Trophoblast cell (in vitro differentiated cells and primary cell): Measurements from ENCODE around the gene MTFR1L.

Experiments used
- DNase-seq, 2 donors: peaks; one replicate each; pipeline ENCODE4 v3.0.0-alpha.2; 2016
- H2AFZ ChIP-seq: 2 replicates; pipeline ENCODE4 v1.6.1; 2013; ENCODE audit warnings: low read length, moderate library complexity, mild to moderate bottlenecking; ENCODE audit not compliant: insufficient read depth, poor library complexity
- H2AK5ac ChIP-seq: 2 replicates; pipeline ENCODE4 v1.6.1; 2013; ENCODE audit warnings: mild to moderate bottlenecking, low read length
- H2BK120ac ChIP-seq: 2 replicates; pipeline ENCODE4 v1.6.1; 2013; ENCODE audit warnings: low read length, mild to moderate bottlenecking, moderate library complexity; ENCODE audit not compliant: insufficient read depth, poor library complexity
- H2BK12ac ChIP-seq: 2 replicates; pipeline ENCODE4 v1.6.1; 2013; ENCODE audit warnings: mild to moderate bottlenecking, low read length, moderate library complexity
- H2BK5ac ChIP-seq: 2 replicates; pipeline ENCODE4 v1.6.1; 2013; ENCODE audit warnings: low read length, low read depth, moderate library complexity, mild to moderate bottlenecking; ENCODE audit not compliant: poor library complexity
- H3K14ac ChIP-seq: 2 replicates; pipeline ENCODE4 v1.6.1; 2013; ENCODE audit warnings: mild to moderate bottlenecking, low read length
- H3K18ac ChIP-seq: 2 replicates; pipeline ENCODE4 v1.6.1; 2013; ENCODE audit warnings: mild to moderate bottlenecking, low read length
- H3K23ac ChIP-seq: 2 replicates; pipeline ENCODE4 v1.6.1; 2013; ENCODE audit warnings: low read length
- H3K27ac ChIP-seq: 2 replicates; pipeline ENCODE4 v1.5.1; 2013; ENCODE audit warnings: low read depth, mild to moderate bottlenecking, inconsistent platforms, low read length, moderate library complexity
- H3K27me3 ChIP-seq: 2 replicates; pipeline ENCODE4 v1.6.1; 2013; ENCODE audit warnings: inconsistent platforms, mild to moderate bottlenecking, low read length, moderate library complexity; ENCODE audit not compliant: insufficient read depth
- H3K36me3 ChIP-seq, 2 experiments: 1 replicate in 1 of 2; 2 replicates in 1 of 2; pipeline ENCODE4 v1.6.1; 2013; ENCODE audit warnings: low read length in 2 of 2, mild to moderate bottlenecking in 2 of 2, moderate library complexity in 1 of 2; ENCODE audit not compliant: insufficient read depth in 2 of 2, control insufficient read depth in 1 of 2
- H3K4ac ChIP-seq: 2 replicates; pipeline ENCODE4 v1.6.1; 2013; ENCODE audit warnings: low read depth, mild to moderate bottlenecking, low read length, moderate library complexity
- H3K4me1 ChIP-seq, 2 experiments: 1 replicate in 1 of 2; 2 replicates in 1 of 2; pipeline ENCODE4 v1.6.1; 2013; ENCODE audit warnings: low read length in 2 of 2, mild to moderate bottlenecking in 2 of 2, moderate library complexity in 1 of 2; ENCODE audit not compliant: insufficient read depth in 2 of 2, control insufficient read depth in 1 of 2
- H3K4me2 ChIP-seq: 2 replicates; pipeline ENCODE4 v1.6.1; 2013; ENCODE audit warnings: inconsistent platforms, mild to moderate bottlenecking, low read length, moderate library complexity
- H3K4me3 ChIP-seq: 2 replicates; pipeline ENCODE4 v1.5.1; 2013; ENCODE audit warnings: mild to moderate bottlenecking, low read depth, low read length, inconsistent platforms
- H3K79me1 ChIP-seq: one replicate; pipeline ENCODE4 v1.6.1; 2013; ENCODE audit warnings: low read length
- H3K79me2 ChIP-seq: 2 replicates; pipeline ENCODE4 v1.6.1; 2013; ENCODE audit warnings: low read length, mild to moderate bottlenecking; ENCODE audit not compliant: control insufficient read depth, insufficient read depth, poor library complexity
- H3K9ac ChIP-seq: 2 replicates; pipeline ENCODE4 v1.6.1; 2013; ENCODE audit warnings: mild to moderate bottlenecking, low read length
- H3K9me3 ChIP-seq: 2 replicates; pipeline ENCODE4 v1.6.1; 2013; ENCODE audit warnings: low read depth, mild to moderate bottlenecking, control low read depth, inconsistent platforms, low read length; ENCODE audit not compliant: insufficient read depth
- H4K12ac ChIP-seq: 2 replicates; pipeline ENCODE4 v1.6.1; 2013; ENCODE audit warnings: low read depth, mild to moderate bottlenecking, low read length, moderate library complexity
- H4K8ac ChIP-seq: 2 replicates; pipeline ENCODE4 v1.6.1; 2013; ENCODE audit warnings: low read depth, mild to moderate bottlenecking, low read length, moderate library complexity
- H4K91ac ChIP-seq: one replicate; pipeline ENCODE4 v1.6.1; 2013; ENCODE audit warnings: low read depth, mild to moderate bottlenecking, low read length, moderate library complexity
- WGBS: extraction: QIAGEN DNeasy Blood & Tissue Kit; methylation state at CpG from one replicate; pipeline ENCODE4 v1.1.7; 2013; ENCODE audit warnings: missing lambda C conversion rate; ENCODE audit not compliant: insufficient read length, insufficient coverage; ENCODE audit errors: extremely low coverage; 5-methylcytosine and 5-hydroxymethylcytosine counted together

The MTFR1L gene

DNA sequence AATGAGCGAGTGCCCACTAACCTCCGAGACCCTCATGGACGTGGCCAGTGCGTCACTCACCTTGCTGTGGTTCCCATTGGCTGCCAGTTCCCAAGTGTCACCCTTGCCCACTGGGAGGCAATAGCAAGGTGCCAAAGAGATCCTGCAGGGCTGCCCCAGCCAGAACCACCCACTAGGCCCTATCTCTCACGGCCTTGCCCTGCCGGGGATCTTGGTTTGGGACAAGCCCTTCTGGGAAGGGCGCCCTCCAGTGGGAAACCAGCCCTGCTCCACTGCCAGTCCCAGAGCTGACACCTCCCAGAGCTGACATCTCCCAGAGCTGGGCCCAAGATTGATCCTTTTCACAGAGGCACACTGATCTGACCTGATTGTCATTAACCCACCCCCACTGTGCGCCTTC, 21.8 kb upstream of the MTFR1L start:
- Histone ChIP-seq H3K4ac (no peak overlapping the region), H3K79me2 (peaks cover 4% of the 10 kb centered on the region), H3K9ac (no peak overlapping the region), H3K23ac (no peak overlapping the region), H3K18ac (no peak overlapping the region), H2BK120ac (no peak overlapping the region), H3K27me3 (no peaks in the 10 kb centered on the region), H3K4me3 (no peak overlapping the region), H3K14ac (no peak overlapping the region), H3K4me1 (peaks cover 11 to 13% of the 10 kb centered on the region in 2 experiments), H3K9me3 (no peaks in the 10 kb centered on the region), H2BK12ac (no peak overlapping the region), H3K27ac (no peak overlapping the region), H2AK5ac (peak overlapping the region; percentile 4), H3K4me2 (no peak overlapping the region), H2AFZ (no peak overlapping the region), H3K36me3 (no peaks in the 10 kb centered on the region), H4K91ac (no peak overlapping the region), H2BK5ac (no peak overlapping the region), H4K8ac (no peak overlapping the region), H3K79me1 (peaks cover 3% of the 10 kb centered on the region), H4K12ac (no peak overlapping the region)
- peak in 1 of 2 donors; percentile 40 for DNase-seq
- WGBS = no CpG with 5 or more reads among the region's 8 CpGs

DNA sequence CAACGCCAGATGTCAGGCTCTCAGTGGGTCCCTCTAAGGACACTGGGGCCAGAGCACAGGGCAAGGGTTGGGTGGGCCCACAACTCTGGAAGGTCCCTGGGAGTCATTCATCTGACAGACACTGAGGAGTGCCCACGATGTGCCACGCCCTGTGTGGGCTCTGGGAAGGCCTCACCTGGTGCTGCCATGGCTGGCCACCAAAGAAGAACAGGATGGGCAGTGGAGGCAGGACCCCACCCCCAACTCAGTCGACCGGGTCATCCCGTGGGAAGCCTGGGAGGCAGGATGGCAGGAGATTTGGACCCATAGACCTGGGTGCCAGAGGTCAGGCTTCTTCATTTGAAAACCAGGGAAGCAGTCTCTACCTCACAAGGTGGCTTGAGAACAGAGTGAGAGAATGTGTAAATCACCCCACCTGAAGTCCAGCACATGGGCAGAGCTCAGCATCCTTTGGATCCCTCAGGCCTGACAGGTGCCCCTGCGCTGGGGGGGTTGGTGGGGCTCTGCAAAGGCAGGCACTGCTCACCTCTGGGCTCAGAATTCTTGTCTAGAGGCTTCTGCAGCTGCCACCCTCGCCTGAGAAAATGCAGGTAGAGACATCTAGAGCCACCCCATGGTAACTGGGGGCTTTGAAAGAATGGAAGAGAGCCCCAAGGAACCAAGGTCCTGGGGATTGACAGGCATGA, 20.9 kb upstream of the MTFR1L start:
- H3K27me3 ChIP-seq = no peaks in the 10 kb centered on the region
- H2BK5ac ChIP-seq = no peak overlapping the region
- peaks cover 3% of the 10 kb centered on the region for H3K79me1 ChIP-seq
- H3K4ac ChIP-seq = no peak overlapping the region
- H2AFZ ChIP-seq = no peak overlapping the region
- no peak overlapping the region for H4K91ac ChIP-seq
- no peak for DNase-seq
- H3K79me2 ChIP-seq = peaks cover 4% of the 10 kb centered on the region
- H2BK120ac ChIP-seq = no peak overlapping the region
- peaks cover 11 to 13% of the 10 kb centered on the region in 2 experiments for H3K4me1 ChIP-seq
- no CpG with 5 or more reads among the region's 8 CpGs for WGBS
- H3K9me3 ChIP-seq = no peaks in the 10 kb centered on the region
- H3K4me3 ChIP-seq = no peak overlapping the region
- no peak overlapping the region for H3K9ac ChIP-seq
- no peak overlapping the region for H3K27ac ChIP-seq
- H3K23ac ChIP-seq = no peak overlapping the region
- no peak overlapping the region for H4K8ac ChIP-seq
- H2BK12ac ChIP-seq = no peak overlapping the region
- H2AK5ac ChIP-seq = peak overlapping the region; percentile 68
- H3K36me3 ChIP-seq = no peaks in the 10 kb centered on the region
- H3K4me2 ChIP-seq = no peak overlapping the region
- no peak overlapping the region for H3K14ac ChIP-seq
- H3K18ac ChIP-seq = no peak overlapping the region
- no peak overlapping the region for H4K12ac ChIP-seq

DNA sequence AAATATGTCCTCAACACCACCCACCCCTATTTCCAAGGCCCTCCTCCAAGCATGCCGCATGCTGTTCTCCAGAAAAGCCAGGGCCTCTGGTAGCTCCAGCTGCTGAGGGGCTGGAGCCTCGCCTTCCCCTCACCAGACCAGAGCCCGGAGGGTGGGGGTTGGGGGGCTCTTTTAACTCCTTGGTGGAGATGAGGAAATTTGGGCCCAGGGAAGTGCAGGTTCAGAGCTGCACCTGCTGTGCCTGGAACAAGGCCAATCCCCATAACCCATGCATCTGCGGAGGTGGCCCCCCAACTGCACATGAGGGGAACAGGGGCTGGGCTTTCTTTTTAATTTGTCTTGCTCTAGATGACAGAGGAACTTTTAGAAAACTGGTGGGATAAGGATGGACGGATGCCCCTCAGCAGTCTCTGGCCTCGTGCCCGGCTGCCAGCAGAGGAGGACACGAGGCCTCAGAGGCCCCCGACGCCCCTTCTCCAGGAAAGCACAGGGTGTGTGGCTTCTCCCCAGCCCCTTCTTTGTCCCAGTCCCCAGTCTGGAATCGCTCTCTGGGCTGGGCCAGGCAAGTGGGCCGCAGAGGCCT, 20.3 kb upstream of the MTFR1L start:
- no peaks in the 10 kb centered on the region for H3K9me3 ChIP-seq
- peak overlapping the region; percentile 76 for H3K14ac ChIP-seq
- no peak overlapping the region for H3K23ac ChIP-seq
- peak overlapping the region; percentile 37 for H2BK12ac ChIP-seq
- DNase-seq = no peak
- no peak overlapping the region for H3K27ac ChIP-seq
- no peak overlapping the region for H2AK5ac ChIP-seq
- peak overlapping the region; percentile 85 for H3K4me2 ChIP-seq
- H3K4me1 ChIP-seq = peaks cover 11 to 13% of the 10 kb centered on the region in 2 experiments
- peak overlapping the region; percentile 74 for H2BK120ac ChIP-seq
- H3K4me3 ChIP-seq = peak overlapping the region; percentile 59
- WGBS = no CpG with 5 or more reads among the region's 12 CpGs
- H4K91ac ChIP-seq = peak overlapping the region; percentile 87
- H3K4ac ChIP-seq = peak overlapping the region; percentile 39
- H3K79me2 ChIP-seq = peaks cover 4% of the 10 kb centered on the region
- peak overlapping the region; percentile 78 for H3K18ac ChIP-seq
- H2BK5ac ChIP-seq = peak overlapping the region; percentile 36
- H3K79me1 ChIP-seq = peaks cover 3% of the 10 kb centered on the region
- H2AFZ ChIP-seq = peak overlapping the region; percentile 73
- no peaks in the 10 kb centered on the region for H3K27me3 ChIP-seq
- peak overlapping the region; percentile 14 for H3K9ac ChIP-seq
- peak overlapping the region; percentile 79 for H4K12ac ChIP-seq
- H4K8ac ChIP-seq = peak overlapping the region; percentile 89
- H3K36me3 ChIP-seq = no peaks in the 10 kb centered on the region

DNA sequence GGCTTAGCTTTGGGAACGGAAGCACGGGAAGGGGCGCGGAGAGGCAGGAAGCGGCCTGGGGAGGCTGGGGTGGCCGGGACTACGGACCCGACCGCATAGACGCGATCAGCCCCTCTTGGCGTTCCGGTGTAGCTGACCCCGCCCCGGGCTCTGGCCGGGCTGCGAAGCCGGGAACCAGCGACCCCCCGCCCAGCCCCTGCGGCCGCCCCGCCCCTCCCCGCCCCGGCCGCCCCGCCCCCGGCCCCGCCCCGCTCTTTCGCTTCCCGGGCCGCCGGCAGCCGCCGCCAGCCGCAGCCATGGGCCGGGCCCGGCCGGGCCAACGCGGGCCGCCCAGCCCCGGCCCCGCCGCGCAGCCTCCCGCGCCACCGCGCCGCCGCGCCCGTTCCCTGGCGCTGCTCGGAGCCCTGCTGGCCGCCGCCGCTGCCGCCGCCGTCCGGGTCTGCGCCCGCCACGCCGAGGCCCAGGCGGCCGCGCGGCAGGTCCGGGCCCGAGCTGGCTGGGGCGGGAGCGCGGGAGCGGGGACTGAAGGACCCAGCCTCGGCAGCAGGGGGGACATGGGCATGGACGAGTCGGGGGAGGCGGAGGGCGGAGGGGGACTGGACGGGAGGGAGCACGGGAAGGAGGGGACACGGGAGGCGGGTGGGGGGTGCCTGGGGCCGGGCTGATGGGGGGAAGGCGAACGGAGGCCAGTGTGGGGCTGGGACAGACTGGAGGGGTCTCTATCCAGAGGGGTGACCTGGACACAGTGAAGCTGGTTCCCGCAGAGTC, 19.6 kb upstream of the MTFR1L start, which contains the start of gene SELENON:
Gene SELENON, plus strand, starts transcription at position 259 of the 768 bp plus-strand sequence. Its CDS starts 38 bp downstream, at position 297.
- no CpG with 5 or more reads among the region's 91 CpGs for WGBS
- no peaks in the 10 kb centered on the region for H3K9me3 ChIP-seq
- peak within 1 kb of the TSS; percentile 39 for H3K4ac ChIP-seq

More for the DNA sequence above, 19.6 kb upstream of the MTFR1L start, which contains the start of gene SELENON:
- Histone ChIP-seq H2BK5ac (peak within 1 kb of the TSS; percentile 36), H3K18ac (peak within 1 kb of the TSS; percentile 89), H2BK12ac (peak within 1 kb of the TSS; percentile 37), H3K4me1 (peaks cover 11 to 13% of the 10 kb centered on the region in 2 experiments), H3K9ac (peak within 1 kb of the TSS; percentile 66), H2BK120ac (peak within 1 kb of the TSS; percentile 74), H4K8ac (peak within 1 kb of the TSS; percentile 89), H3K79me2 (peaks cover 4% of the 10 kb centered on the region), H3K23ac (no peak within 1 kb of the TSS), H2AK5ac (no peak within 1 kb of the TSS), H3K4me2 (peak within 1 kb of the TSS; percentile 85), H4K91ac (peak within 1 kb of the TSS; percentile 87), H4K12ac (peak within 1 kb of the TSS; percentile 79), H3K27ac (no peak within 1 kb of the TSS), H3K14ac (peak within 1 kb of the TSS; percentile 76), H2AFZ (peak within 1 kb of the TSS; percentile 94), H3K36me3 (peaks cover under 1 to 1% of the 10 kb centered on the region in 2 experiments), H3K4me3 (peak within 1 kb of the TSS; percentile 83), H3K79me1 (peaks cover 3% of the 10 kb centered on the region), H3K27me3 (no peaks in the 10 kb centered on the region)
- peak; percentile 27 to 38 for DNase-seq
